Cerebellar cortex (tissue), 1 donor: ENCODE measurements around the gene SNAI3.
"Not testable (repeated sequence)": the region's sequence is repeated elsewhere in the genome, so short reads cannot be mapped to it uniquely, and the experiment has no call there.

Experiments
- DNase-seq: peaks from one replicate; pipeline ENCODE4 v3.0.0-alpha.2; 2015; ENCODE audit warnings: low spot score

Gene SNAI3

DNA sequence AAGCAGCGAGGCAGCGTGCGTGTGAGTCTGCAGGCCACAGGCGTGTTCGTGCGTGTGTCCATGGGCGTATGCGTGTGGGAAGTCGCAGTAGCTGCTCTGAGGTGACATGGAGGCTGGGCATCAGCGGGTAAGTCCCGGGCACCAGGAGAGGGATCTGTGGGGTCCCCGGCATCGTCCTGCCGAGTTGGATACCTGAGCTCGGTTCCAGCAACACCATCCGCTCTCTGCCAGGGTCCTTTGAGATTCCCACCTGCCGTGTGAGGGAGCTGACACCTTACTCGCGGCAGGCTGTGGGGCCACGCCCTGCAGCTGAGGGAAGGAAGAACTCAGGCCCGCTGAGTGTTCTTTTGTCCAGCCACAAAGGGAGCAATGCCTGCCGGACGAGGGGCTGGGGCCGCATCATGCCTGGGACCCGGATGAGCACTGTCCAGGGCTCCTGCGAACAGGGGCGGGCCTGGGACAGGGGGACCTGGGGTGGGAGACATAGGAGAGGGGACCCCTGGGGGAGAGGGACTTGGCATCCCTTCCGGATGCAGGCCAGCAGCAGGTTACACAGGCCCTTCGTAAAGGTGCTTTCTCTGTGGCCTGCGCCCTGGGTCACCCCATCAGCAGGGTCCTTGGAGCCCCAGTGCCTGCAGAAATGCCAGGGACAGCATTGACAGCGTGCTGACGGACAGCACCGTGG is 5.0 kb upstream of the SNAI3 start:
- DNase-seq = no peak

DNA sequence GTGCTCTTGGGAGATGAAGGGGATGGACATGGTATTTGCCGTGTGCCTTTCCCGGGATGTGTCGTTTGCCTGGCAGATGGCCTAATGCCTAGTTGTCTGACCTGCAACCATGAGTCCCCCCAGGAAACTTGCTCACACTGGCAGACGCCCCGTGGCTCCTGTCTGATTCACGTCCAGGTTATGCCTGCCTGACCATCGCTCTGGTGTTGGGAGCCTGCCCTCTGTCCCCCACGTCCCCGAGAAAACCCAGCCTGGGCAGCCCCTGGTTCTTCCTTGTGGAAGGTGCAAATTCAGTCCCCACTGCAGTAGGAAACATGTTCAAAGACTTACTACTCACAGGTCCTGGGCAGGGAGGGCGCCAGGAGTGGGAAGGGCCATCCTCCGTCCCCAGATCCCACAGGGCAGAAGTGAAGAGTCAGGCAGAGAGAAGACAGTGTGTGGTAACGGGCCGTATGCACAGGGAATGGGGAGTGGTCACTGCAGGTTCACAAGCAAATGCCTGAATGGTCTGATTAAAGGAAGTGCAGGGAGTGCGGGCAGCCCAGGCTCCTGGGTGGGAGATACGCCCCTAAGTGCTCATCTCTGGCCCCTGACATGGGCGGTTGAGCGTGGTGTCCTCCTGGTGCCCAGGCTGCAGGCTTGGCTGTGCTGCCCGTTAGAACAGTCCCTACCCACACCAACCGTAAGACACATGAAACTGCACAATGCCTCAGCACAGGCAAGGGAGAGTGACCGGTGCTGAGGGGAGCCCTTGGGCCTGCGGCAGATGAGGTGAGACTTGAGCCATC is 4.2 kb upstream of the SNAI3 start:
- no peak for DNase-seq

DNA sequence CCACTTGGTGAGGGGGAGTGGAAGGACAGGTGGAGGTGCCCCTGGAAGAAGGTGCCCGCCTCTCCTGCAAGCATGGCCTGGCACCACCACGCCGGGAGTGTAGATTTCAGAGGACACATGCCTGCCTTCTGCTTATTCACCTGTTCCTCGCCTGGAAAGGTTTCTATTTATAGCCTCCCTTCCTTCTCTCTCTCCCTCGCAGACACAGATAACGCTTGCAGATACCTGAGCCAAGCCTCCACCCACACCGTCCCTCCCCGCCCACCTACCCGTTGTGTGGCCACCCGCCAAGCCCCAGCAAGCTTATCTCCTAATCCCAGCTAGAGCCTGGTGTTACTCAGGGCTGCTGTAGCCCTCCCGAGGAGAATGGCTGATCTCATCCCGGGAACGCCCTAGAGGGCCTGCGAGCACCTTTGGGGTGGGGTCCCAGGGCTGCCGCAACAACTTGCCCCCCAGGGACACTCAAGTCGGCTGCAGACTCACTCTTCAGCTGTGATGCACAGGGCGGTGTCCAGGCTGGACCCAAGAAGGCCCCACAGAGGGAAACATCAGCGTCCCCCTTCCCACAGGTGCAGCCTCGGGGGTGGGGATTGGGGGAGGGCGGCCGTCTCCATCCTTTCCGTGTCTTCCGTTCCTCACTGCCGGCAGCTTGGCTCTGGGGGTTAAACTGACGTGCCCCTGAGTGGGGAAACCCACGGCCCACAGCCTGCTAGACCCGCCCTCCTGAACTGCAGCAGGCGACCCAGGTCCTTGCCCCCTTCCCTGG is 1.9 kb upstream of the SNAI3 start:
- peak; percentile 79 for DNase-seq

DNA sequence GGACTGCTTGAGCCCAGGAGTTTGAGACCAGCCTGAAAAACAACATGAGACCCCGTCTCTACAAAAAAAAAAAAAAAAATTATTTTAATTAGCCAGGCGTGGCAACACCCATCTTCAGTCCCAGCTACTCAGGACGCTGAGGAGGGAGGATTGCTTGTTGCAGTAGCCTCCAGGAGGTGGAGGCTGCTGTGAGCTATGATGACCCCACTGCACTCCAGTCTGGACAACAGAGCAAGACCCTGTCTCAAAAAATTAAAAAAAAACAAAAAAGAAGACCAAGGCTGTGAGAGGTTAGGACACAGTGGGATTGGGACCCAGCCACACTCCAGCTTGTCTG is 1.3 kb upstream of the SNAI3 start:
- DNase-seq = no peak

DNA sequence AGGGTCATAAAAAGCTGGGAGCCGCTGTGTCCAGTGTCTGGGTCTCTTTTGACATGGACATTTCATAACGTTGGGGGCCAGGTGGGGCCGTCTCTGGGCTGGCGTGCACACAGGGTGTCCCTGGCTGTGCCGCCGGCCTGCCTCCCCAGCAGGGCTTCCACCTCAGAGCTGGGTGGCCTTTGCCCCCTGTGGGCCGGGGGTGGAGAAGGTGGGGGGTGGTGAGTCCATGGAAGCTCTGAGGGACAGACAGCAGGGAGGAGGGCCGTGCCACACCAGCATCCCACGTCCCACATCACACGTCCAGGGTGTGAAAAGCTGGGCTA is 908 bp upstream of the SNAI3 start:
- no peak for DNase-seq

DNA sequence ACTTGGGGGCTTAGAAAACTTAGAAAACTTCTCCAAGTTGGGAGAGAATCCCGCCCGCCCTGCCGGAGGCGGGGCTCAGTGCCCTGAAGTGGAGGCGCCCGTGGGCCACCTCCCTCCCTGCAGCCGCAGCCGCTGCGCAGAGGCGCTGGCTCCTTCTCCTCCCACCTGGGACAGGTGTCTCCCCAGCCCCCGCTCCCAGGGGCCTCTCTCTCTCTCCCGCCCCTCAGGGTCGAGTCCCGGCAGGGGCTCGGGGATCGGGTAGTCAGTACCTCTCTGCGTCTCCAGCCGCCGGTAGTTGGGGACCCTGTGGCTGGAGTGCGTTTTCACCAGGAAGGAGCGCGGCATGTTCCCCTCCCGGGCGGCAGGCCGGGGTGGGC is 257 bp downstream of the SNAI3 start:
- no peak for DNase-seq

DNA sequence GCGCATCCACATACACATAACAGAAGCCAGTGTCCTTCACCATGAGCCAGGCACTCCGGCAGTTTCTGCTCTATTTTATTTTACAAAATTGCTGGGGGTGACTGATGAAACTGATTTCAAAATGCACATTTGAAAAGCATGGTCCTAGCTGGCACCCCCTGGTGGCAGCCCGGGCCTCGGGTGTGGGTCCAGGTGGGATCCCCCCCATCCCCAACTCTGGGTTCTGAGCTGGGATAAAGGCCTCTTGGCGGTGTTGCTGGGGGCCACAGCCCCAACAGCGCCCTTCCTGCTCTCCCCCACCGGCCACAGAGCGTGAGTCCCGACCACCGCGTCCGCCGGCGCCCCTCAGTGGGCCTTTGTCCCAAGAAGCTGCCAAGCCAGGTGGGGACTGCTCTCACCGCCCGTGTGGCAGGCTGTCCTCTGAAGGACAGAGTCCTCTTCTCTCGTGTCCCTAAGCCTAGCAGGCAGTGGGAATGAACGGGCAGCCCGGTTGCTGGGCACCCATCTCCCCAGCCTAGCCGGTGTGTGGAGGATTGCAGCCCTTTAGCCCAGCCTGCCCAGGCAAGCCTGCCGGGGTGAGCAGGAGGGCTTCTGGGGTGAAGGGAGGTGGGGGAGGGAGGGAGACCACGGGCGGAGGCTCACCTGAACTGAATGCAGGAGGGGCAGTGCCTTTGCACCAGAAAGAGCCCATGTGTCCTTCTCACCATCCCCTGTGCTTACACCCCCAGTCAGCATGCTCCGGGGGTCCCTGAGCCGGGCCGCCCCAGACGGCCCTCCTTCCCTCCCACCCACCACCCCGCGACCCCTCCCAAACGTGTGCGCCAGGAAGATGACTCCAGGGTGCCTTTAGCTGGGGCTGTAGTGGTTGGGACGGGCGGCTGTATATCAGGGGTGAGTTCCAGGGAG is 898 bp downstream of the SNAI3 start:
- DNase-seq = no peak

DNA sequence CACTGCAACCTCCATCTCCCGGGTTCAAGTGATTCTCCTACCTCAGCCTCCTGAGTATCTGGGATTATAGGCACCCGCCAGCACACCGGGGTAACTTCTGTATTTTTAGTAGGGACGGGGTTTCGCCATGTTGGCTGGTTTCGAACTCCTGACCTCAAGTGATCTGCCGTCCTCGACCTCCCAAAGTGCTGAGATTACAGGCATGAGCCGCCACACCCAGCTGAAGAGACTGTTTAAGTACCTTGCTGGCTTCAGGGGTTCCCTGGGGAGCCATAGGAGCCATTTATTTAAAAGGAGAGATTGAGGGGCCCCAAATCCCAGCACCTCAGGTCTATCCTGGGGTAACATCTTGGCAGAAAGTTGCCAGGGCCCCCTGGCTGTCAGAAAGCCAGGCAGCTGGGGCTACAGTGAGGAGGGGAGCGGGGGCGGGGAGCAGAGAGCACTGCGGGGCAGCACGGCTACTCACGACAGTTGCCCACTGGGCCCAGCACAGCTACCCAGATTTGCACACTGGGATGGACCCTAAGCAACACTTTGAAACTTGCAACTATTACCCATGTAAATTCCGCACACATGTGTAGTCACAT is 1.6 kb downstream of the SNAI3 start:
- no peak for DNase-seq

DNA sequence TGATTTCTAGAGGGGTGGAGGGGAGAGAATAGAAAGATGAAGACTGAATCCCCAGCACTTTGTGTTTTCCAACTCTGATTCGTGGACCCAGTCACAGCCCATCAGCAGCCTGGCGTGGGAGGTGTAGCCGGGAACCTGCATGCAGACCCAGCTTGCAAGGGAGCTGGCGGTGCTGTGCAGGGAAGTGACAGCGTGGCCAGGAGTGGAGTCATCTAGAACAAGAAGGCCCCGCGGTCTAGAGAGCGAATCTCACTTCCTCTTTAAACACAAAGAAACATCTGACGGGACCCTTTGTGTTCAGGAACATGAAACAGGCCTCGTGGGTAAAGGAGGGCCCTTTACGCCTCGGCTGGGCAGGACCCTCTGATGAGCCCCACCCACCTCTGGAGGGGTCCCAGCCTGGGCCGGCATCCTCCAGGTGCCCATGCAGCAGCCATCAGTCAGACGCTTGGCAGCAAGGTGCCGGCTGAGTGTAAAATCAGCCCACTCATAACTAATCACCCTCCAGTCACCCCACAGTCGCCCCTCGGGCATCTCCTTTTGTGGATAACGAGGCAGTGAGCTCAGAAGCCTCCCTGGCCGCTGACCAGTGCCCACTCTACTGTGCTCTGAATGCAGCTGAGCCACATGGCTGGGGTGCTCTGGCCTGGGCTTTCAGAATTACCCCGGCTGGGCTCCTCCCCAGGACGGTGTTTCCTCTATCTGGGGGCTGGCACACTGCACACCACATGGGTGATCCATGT is 4.4 kb downstream of the SNAI3 start:
- DNase-seq = no peak

DNA sequence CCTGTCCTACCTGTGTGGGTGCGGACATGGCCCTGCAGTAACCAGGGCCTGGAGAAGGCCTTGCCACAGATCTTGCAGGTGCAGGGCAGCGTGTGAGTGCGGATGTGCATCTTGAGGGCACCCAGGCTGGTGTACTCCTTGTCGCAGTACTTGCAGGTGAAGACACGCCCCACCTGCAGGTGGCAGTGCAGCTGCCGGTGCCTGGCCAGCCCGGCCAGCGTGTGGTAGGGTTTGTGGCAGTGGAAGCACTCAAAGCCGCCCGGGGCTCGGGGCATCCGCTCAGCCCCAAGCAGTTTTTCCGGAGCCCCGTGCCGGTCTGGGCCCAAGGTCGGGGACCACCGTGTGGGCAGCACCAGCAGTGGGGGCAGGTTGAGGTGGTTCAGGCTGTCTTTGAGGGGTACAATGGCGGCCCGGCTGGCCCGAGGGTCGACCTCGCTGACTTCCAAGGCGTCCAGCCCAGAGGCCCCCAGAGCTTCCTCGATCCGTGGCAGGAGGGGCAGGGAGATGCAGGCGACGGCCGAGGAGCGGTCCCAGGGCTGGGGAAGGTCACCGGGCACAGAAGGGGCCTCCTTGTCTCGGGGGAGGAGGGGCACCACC is 5.1 kb downstream of the SNAI3 start:
- DNase-seq = no peak

DNA sequence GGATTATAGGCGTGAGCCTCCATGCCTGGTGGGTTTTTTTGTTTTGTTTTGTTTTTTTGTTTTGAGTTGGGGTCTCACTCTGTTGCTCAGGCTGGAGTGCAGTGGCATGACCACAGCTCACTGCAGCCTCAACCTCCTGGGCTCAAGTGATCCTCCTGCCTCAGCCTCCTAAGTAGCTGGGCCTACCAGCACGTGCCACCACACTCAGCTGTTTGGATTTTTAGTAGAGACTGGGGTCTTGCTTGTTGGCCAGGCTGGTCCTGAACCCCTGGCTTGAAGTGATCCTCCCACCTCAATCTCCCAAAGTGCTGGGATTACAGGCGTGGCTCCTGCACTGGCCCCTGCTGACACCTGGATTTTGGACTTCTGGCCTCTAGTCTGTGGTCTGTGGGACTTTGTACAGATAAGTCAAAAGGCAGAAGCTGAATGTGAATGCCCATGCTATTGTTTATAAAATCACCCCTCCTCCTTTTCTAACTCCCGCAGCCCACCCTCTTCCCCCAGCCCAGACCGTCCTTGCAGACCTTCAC is 5.7 kb downstream of the SNAI3 start:
- DNase-seq = no peak

DNA sequence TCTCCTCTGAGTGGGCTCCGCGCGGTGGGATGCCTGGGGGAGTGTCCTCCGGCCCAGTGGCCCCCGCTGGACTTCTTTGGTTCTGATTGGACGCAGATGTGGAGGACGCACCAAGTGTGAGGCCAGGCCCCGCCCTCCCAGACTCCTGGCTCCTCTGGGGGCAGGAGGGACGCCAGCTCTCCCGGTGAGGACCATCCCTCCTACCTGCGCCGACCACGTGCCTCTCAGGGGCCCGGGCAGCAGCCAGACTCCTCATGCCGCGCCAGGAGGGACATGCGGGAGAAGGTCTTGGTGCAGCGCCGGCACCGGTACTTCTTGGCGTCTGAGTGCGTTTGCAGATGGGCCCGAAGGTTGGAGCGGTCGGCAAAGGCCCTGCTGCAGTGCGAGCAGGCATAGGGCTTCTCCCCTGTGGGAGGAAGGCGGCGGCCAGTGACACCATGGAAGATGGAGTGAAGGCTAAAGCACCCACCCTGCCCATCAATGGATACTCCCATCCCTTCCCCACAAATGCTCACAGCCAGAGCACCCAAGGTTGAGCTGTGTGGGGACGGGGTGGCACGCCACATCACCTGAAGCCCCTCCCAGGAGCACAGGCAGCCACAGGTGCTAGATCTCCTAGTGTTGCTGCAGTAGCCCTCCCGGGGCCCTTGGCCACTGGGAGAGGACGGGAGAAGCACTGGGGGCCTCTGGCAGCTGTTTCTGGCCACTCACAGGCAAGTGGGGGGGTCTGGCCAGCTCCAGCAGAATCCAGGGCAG is 7.9 kb downstream of the SNAI3 start:
- no peak for DNase-seq

DNA sequence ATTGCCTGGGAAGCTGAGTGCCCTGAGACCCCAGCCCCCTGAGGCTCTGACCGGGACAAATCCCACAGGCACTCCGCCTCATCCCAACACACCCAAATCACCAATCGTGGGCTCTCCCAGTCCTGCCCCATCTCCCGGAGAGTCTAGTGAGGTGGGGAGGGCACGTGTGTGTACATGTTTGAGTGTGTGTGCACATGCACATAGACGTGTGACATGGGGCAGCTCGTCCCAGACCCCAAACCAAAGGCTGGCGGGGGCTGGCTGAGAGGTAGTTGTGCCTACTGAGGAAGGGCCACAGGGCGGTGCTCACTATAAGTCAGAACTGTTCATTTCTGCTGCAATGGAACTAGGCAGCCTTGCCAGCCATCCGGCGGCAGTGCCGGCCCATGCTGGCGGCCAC is 8.6 kb downstream of the SNAI3 start:
- no peak for DNase-seq

DNA sequence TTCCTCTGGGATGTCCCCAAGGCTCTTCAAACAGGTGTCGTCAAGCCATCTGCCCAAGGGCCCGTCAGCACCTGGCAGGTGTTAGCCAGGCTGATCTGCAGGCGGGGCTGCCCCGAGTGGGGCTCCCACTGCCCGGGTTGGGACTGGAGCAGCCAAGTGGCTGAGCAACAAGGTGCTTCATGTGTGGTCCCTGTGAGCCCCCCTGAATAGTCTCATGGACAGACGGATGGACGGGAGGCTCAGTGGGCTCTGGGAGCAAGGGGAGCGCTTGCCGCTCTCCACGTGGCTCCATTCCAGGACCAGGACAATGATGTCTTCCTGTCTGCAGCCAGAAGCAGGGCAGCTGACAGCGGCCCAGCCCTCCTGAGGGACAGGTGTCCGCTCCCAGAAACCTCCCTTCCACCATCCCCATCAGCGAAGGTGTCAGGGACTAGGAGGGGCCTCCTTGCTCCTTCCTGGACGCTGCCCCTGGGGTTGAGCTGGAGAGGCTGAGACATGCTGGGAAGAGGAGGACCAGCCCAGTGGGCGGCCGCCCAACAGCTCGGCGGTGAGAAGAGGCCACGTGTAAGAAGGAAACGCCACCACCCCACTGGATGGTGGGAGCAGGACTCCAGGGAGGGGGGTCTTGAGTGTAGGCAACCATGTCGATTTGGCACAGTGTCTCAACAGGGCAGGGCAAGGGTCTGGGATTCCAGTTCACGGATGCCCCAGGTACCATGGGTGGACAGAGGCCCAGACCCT is 9.6 kb downstream of the SNAI3 start:
- no peak for DNase-seq

DNA sequence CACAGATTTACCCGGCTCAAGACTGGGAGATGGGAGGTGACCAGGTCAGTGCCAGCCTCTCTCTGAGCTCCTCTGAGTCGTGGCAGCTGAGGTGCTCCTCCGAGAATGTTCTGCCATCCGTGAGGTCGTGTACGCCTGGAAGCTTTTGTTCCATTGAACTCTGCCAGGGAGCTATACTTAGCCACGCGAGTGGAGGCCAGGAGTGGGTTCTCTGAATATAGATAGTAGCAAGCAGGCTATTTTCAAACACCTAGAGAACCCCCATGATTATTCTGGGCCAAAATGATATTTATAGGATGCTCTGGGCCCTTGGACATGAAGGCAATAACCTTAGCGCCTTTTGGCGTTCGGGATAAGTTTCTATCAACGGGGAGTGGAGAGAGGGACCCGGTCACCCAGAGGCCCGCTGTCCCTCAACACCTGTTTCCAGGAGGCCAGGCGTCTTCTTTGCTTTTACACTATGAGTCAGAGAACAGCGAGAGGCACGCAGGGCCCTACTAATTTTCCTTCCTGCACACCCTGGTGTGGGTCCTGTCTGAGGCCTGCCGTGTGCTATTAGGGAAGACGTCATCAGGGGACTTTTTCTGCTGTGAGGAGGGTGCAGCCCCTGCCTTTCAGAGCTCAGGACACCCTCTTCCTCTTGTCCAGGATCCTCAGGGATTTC is 12.5 kb downstream of the SNAI3 start:
- DNase-seq = no peak

DNA sequence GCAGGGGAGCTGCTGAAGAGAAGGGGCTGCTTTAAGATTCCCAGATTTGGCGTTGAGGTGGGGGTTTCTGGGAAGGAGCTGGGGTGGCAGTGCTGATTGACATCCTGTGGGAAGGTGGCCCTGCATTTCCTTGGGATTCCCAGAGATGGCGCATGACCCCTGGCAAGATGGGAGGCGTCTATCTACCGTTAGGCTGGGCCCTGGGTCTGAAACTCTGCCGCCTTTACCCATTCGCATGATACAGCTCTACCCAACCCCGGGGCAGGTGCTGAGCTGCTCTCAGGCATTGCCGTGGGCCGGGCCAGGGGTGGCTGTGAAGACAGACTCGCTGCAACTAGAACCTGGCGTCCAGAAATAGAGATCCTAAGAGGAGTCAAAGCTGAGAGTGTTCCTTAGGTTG is 13.5 kb downstream of the SNAI3 start:
- DNase-seq = no peak

DNA sequence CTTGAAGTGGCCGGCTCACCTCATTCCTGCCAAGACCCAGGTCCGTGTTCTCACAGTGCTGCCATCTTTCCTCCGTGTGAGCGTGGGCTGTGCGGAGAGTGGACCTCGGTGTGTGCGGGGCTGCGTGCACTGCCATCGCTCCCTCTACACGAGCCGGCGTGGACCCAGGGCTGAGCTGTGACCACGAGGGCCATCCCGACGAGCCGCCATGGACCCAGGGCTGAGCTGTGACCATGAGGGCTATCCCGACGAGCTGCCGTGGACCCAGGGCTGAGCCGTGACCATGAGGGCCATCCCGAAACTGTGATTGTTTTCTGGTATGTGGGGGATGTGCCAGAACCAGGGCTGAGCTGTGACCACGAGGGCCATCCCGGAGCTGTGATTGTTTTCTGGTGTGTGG is 14.5 kb downstream of the SNAI3 start:
- no peak for DNase-seq

DNA sequence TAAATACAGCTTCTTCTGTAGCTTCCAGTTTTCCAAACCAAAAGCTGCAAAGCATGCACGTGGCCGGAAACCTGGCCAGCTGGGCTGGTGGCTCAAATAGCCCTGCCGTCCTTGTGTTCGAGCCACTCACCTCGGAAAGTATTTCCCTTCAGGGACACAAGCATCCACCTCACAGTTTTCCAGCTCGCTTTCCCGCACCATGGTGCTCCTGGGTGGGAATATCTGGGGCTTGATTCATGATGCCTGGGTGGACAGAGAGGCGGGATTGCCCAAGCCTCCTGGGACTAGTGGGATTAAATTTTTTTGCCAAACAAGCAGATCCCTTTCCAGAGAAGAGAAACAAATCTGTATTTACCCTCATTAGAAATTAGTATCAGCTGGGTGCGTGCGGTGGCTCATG is 16.3 kb downstream of the SNAI3 start:
- no peak for DNase-seq

DNA sequence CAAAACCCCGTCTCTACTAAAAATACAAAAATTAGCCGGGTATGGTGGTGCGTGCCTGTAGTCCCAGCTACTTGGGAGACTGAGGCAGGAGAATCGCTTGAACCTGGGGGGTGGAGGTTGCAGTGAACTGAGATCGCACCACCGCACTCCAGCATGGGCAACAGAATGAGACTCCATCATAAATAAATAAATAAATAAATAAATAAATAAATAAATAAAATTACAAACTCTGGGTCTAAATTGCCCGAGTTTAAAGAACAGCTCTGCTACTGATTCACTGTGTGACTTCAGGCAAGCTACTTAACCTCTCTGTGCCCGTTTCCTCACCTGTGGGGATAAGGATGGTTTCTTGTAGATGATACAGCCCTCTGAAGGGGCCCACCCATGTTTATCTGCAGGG is 16.8 kb downstream of the SNAI3 start:
- not testable (repeated sequence) for DNase-seq
